DOHH2 (cell line): ENCODE data around the gene C19orf81.
A peak's percentile ranks its signal among the peaks of the same experiment; 100 is the strongest.

Experiments used
- H3F3A ChIP-seq: fragments of 200-600 bp; sonication (generic), shearing (Covaris generic); 2 replicates; pipeline ENCODE4 v1.6.0; 2016; ENCODE audit warnings: antibody characterized with exemption, mild to moderate bottlenecking; ENCODE audit not compliant: control insufficient read depth, insufficient read depth
- H3K27ac ChIP-seq: fragments of 200-600 bp; sonication (generic); 2 replicates; pipeline ENCODE4 v1.5.1; 2014; ENCODE audit warnings: low read depth, mild to moderate bottlenecking, low read length, moderate library complexity
- H3K27me3 ChIP-seq: fragments of 200-600 bp; sonication (generic); 2 replicates; pipeline ENCODE4 v1.6.1; 2014; ENCODE audit warnings: mild to moderate bottlenecking, low read length, mixed read lengths; ENCODE audit not compliant: control insufficient read depth
- H3K36me3 ChIP-seq: fragments of 200-600 bp; sonication (generic); 2 replicates; pipeline ENCODE4 v1.6.1; 2014; ENCODE audit warnings: mild to moderate bottlenecking, low read length, moderate library complexity, mixed read lengths; ENCODE audit not compliant: control insufficient read depth
- H3K4me1 ChIP-seq: fragments of 200-600 bp; sonication (generic); 2 replicates; pipeline ENCODE4 v1.6.1; 2014; ENCODE audit warnings: mild to moderate bottlenecking, low read length, mixed read lengths; ENCODE audit not compliant: control insufficient read depth
- H3K4me2 ChIP-seq: fragments of 200-600 bp; sonication (generic); 2 replicates; pipeline ENCODE4 v1.6.0; 2014; ENCODE audit warnings: mild to moderate bottlenecking, low read length, moderate library complexity
- H3K4me3 ChIP-seq: fragments of 200-600 bp; sonication (generic); 2 replicates; pipeline ENCODE4 v1.5.1; 2014; ENCODE audit warnings: mild to moderate bottlenecking, low read length, mixed read lengths
- H3K79me2 ChIP-seq: fragments of 200-600 bp; sonication (generic); 2 replicates; pipeline ENCODE4 v1.6.1; 2014; ENCODE audit warnings: mild to moderate bottlenecking, low read length, mixed read lengths; ENCODE audit not compliant: control insufficient read depth
- H3K9me2 ChIP-seq: fragments of 200-600 bp; sonication (generic); replicated peaks from 2 replicates; pipeline ENCODE4 v1.6.1; 2014; ENCODE audit warnings: mild to moderate bottlenecking, low read length, mixed read lengths; ENCODE audit not compliant: control insufficient read depth
- H3K9me3 ChIP-seq: fragments of 200-600 bp; sonication (generic); 2 replicates; pipeline ENCODE4 v1.6.1; 2014; ENCODE audit warnings: antibody characterized with exemption, low read length, mixed read lengths; ENCODE audit not compliant: control insufficient read depth, insufficient read depth
- H4K20me1 ChIP-seq: fragments of 200-600 bp; sonication (generic); 2 replicates; pipeline ENCODE4 v1.6.0; 2014; ENCODE audit warnings: low read depth, mild to moderate bottlenecking, antibody characterized with exemption, low read length, moderate library complexity; ENCODE audit not compliant: control insufficient read depth, insufficient read depth
- EZH2phosphoT487 ChIP-seq: fragments of 200-600 bp; sonication (generic); IDR thresholded peaks from 2 replicates; pipeline ENCODE4 v1.6.1; 2017; ENCODE audit warnings: borderline replicate concordance, mild to moderate bottlenecking, antibody characterized with exemption, low read length, moderate library complexity, mixed read lengths
- TF ChIP-seq, protein P1 (sequence below): fragments of 200-600 bp; sonication (generic); IDR thresholded peaks from one replicate; pipeline ENCODE4 v1.5.1; 2014; ENCODE audit warnings: antibody characterized with exemption, mild to moderate bottlenecking, low read depth, low read length; ENCODE audit not compliant: poor library complexity, severe bottlenecking

C19orf81 gene

DNA sequence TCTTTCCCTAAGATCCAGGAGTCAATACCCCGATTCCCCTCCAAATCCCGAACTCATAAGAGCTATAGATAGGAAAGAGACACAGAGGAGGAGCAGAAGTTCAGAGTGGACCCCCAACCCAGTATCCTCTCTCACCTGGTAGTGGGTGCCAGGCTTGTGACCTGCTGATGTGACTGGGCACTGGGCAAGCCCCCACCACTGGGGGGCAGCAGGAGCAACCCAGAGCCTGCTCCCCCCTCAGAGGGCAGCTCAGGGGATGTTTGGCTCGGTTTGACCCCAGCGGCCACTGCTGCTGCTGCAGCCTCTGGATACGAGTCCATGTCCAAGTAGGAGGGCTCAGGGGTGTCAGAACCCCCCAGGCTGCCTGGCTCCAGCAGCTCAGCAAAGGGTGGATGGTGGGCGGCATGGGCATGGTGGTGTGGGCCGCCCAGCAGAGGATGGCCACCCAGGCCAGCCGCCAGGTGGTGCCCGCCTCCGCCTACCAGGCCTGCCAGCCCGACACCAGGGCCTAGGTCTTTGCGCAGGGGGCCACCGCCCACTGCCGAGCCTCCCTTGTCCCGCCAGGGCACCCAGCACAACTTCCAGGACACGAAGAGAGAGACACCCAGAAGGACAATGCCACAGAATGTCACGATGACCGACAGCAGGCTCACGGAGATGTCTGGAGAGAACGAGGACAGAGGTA is 17.0 kb upstream of the C19orf81 start:
- Histone ChIP-seq H3K79me2 (no peaks in the 10 kb centered on the region), H3K27ac (no peak overlapping the region), H3K36me3 (no peaks in the 10 kb centered on the region), H3K27me3 (no peaks in the 10 kb centered on the region), H4K20me1 (no peaks in the 10 kb centered on the region), H3F3A (no peaks in the 10 kb centered on the region), H3K9me2 (no peaks in the 10 kb centered on the region), H3K4me1 (no peaks in the 10 kb centered on the region), H3K4me3 (no peak overlapping the region), H3K9me3 (peaks cover 15% of the 10 kb centered on the region), H3K4me2 (no peak overlapping the region)
- no peak for TF ChIP-seq EZH2phosphoT487
- TF ChIP-seq, protein P1, sequence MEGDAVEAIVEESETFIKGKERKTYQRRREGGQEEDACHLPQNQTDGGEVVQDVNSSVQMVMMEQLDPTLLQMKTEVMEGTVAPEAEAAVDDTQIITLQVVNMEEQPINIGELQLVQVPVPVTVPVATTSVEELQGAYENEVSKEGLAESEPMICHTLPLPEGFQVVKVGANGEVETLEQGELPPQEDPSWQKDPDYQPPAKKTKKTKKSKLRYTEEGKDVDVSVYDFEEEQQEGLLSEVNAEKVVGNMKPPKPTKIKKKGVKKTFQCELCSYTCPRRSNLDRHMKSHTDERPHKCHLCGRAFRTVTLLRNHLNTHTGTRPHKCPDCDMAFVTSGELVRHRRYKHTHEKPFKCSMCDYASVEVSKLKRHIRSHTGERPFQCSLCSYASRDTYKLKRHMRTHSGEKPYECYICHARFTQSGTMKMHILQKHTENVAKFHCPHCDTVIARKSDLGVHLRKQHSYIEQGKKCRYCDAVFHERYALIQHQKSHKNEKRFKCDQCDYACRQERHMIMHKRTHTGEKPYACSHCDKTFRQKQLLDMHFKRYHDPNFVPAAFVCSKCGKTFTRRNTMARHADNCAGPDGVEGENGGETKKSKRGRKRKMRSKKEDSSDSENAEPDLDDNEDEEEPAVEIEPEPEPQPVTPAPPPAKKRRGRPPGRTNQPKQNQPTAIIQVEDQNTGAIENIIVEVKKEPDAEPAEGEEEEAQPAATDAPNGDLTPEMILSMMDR: peak; percentile 25

DNA sequence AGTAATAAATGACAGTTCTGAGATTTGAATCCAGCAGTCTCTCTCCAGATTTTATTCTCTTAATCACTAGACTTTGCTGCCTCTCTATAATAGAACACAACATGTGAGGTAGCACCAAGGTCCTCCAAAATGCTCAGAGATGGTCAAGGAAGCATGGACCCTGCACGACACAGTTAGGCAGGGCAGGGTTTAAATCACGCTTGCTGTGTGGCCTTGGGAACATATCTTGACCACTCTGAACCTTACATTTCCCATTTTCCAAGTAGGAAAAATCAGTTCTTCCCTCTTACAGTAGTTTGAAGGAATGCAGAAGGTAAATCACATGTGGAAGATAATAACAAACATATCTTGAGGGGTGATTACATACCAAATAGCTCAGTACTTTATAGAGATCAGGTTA is 15.9 kb upstream of the C19orf81 start:
- no peak for TF ChIP-seq EZH2phosphoT487
- TF ChIP-seq, protein P1: no peak
- Histone ChIP-seq H3K4me2 (no peak overlapping the region), H3K36me3 (no peaks in the 10 kb centered on the region), H3K79me2 (no peaks in the 10 kb centered on the region), H3K9me2 (no peaks in the 10 kb centered on the region), H3K4me1 (no peaks in the 10 kb centered on the region), H4K20me1 (no peaks in the 10 kb centered on the region), H3F3A (no peaks in the 10 kb centered on the region), H3K27ac (no peak overlapping the region), H3K4me3 (no peak overlapping the region), H3K27me3 (peaks cover 8% of the 10 kb centered on the region), H3K9me3 (peaks cover 15% of the 10 kb centered on the region)

DNA sequence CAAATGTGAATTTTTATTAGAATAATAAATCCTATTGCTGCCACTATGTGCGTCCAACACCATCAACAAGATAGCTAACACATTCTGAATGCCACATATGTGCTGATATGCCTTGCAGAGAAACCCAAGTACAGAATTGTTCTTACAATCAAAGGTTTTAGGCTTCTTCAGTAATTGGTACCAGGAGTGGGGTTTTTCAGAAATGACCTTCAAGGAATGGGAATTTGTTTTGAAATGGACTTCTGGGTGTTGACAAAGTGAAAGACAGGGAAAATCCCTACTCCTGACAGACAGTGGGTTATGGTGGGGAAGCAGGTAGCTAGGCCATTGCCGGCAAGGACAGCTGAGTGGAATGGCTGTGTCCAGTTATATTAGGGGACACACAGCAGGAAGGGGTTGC is 15.3 kb upstream of the C19orf81 start:
- no peaks in the 10 kb centered on the region for H4K20me1 ChIP-seq
- H3K4me2 ChIP-seq: no peak overlapping the region
- H3K36me3 ChIP-seq: no peaks in the 10 kb centered on the region
- no peaks in the 10 kb centered on the region for H3K9me2 ChIP-seq
- H3K27ac ChIP-seq: no peak overlapping the region
- H3K79me2 ChIP-seq: no peaks in the 10 kb centered on the region
- no peaks in the 10 kb centered on the region for H3F3A ChIP-seq
- H3K27me3 ChIP-seq: peaks cover 14% of the 10 kb centered on the region
- H3K4me3 ChIP-seq: no peak overlapping the region
- peaks cover 15% of the 10 kb centered on the region for H3K9me3 ChIP-seq
- TF ChIP-seq EZH2phosphoT487: no peak
- TF ChIP-seq, protein P1: no peak
- H3K4me1 ChIP-seq: no peaks in the 10 kb centered on the region
